SK-N-SH (cell line): ENCODE data around the gene C1QTNF9. TPM values are rescaled to one million over a fixed set of nuclear protein-coding genes. Genes with fewer than 3 reads are reported as not detected.

ENCODE experiments used
- CTCF ChIA-PET: fragments of 300-600, 350-600 bp; formaldehyde crosslinking; extraction: SDS; loops from one replicate; lab custom pipeline; 2021; lab: Yijun Ruan, JAX
- POLR2A ChIA-PET: fragments of 350-600 bp; sonication (Branson Sonifier 250); formaldehyde crosslinking; extraction: SDS; loops from one replicate; lab custom pipeline; 2020; ENCODE audit warnings: antibody characterized with exemption, inconsistent platforms; lab: Yijun Ruan, JAX
- DNase-seq: peaks from one replicate; pipeline ENCODE4 v3.0.0; 2012
- H2AFZ ChIP-seq: fragments of 200-600 bp; sonication (generic); 2 replicates; pipeline ENCODE4 v1.8.1; 2016; ENCODE audit warnings: antibody characterized with exemption, mild to moderate bottlenecking, low read depth
- H3F3A ChIP-seq: fragments of 200-600 bp; sonication (generic); replicated peaks from 2 replicates; pipeline ENCODE3; 2016; ENCODE audit warnings: antibody characterized with exemption, mild to moderate bottlenecking; ENCODE audit not compliant: insufficient read depth
- H3K27ac ChIP-seq, 2 experiments: fragments of 200-500 bp in 1 of 2; fragments of 200-600 bp in 1 of 2; sonication (Bioruptor generic) in 1 of 2; sonication (generic), shearing (Covaris generic) in 1 of 2; 2 replicates each; pipeline versions ENCODE4 v1.5.1 to v1.6.1; 2014 to 2016; ENCODE audit warnings: low read depth in 2 of 2, inconsistent platforms in 1 of 2, low read length in 1 of 2, mild to moderate bottlenecking in 1 of 2, mixed read lengths in 1 of 2
- H3K27me3 ChIP-seq: fragments of 200-600 bp; sonication (generic), shearing (Covaris generic); 2 replicates; pipeline ENCODE4 v1.6.1; 2016; ENCODE audit warnings: mixed run types; ENCODE audit not compliant: insufficient read depth
- H3K36me3 ChIP-seq, 2 experiments: fragments of 200-500 bp in 1 of 2; fragments of 200-600 bp in 1 of 2; sonication (Bioruptor generic) in 1 of 2; sonication (generic) in 1 of 2; replicated peaks in 1 of 2; 2 replicates each; pipeline versions ENCODE3 to v1.5.1; 2014 to 2016; ENCODE audit warnings: low read length in 1 of 2, mild to moderate bottlenecking in 1 of 2; ENCODE audit not compliant: insufficient read depth in 2 of 2, control insufficient read depth in 1 of 2
- H3K4me1 ChIP-seq, 2 experiments: fragments of 200-500 bp in 1 of 2; fragments of 200-600 bp in 1 of 2; sonication (Bioruptor generic) in 1 of 2; sonication (generic), shearing (Covaris generic) in 1 of 2; 2 replicates each; pipeline versions ENCODE4 v1.5.1 to v1.6.1; 2014 to 2016; ENCODE audit warnings: low read depth in 1 of 2, low read length in 1 of 2, mixed run types in 1 of 2; ENCODE audit not compliant: insufficient read depth in 2 of 2, control insufficient read depth in 1 of 2
- H3K4me2 ChIP-seq: fragments of 200-600 bp; sonication (generic), shearing (Covaris generic); 2 replicates; pipeline ENCODE4 v1.6.1; 2017; ENCODE audit warnings: mixed run types
- H3K4me3 ChIP-seq, 2 experiments: fragments of 200-500 bp in 1 of 2; fragments of 200-600 bp in 1 of 2; sonication (Bioruptor generic) in 1 of 2; sonication (generic), shearing (Covaris generic) in 1 of 2; 2 replicates each; pipeline versions ENCODE4 v1.5.1 to v1.8.1; 2014 to 2016; ENCODE audit warnings: low read depth in 2 of 2, inconsistent platforms in 1 of 2, low read length in 1 of 2, mild to moderate bottlenecking in 1 of 2, mixed read lengths in 1 of 2, moderate library complexity in 1 of 2
- H3K79me2 ChIP-seq: fragments of 200-600 bp; sonication (generic); 2 replicates; pipeline ENCODE4 v1.8.1; 2017; ENCODE audit warnings: mild to moderate bottlenecking; ENCODE audit not compliant: insufficient read depth
- H3K9ac ChIP-seq: fragments of 200-600 bp; sonication (generic); 2 replicates; pipeline ENCODE4 v1.6.1; 2017; ENCODE audit warnings: mixed run types
- H3K9me2 ChIP-seq: fragments of 200-600 bp; sonication (generic); 2 replicates; pipeline ENCODE4 v1.6.1; 2017; ENCODE audit warnings: mixed run types
- H3K9me3 ChIP-seq: fragments of 200-600 bp; sonication (generic); 2 replicates; pipeline ENCODE4 v1.6.1; 2017; ENCODE audit warnings: mixed run types, mild to moderate bottlenecking, moderate library complexity
- H4K20me1 ChIP-seq: fragments of 200-600 bp; sonication (generic); 2 replicates; pipeline ENCODE4 v1.6.1; 2017; ENCODE audit warnings: mild to moderate bottlenecking, mixed run types; ENCODE audit not compliant: insufficient read depth
- ELF1 ChIP-seq: IDR thresholded peaks from 2 replicates; pipeline ENCODE4 v1.4.0; 2012
- EZH2phosphoT487 ChIP-seq: fragments of 200-600 bp; sonication (generic); IDR thresholded peaks from 2 replicates; pipeline ENCODE4 v1.6.1; 2017; ENCODE audit warnings: low read depth, mixed run types, mild to moderate bottlenecking, antibody characterized with exemption, moderate library complexity, borderline replicate concordance
- FOSL2 ChIP-seq: IDR thresholded peaks from 2 replicates; pipeline ENCODE4 v1.4.0; 2012; ENCODE audit warnings: low read depth, mild to moderate bottlenecking, moderate library complexity, borderline replicate concordance
- GABPA ChIP-seq: IDR thresholded peaks from 2 replicates; pipeline ENCODE4 v1.4.0; 2012; ENCODE audit warnings: low read depth, mild to moderate bottlenecking
- GATA2 ChIP-seq: sonication (generic); formaldehyde crosslinking; IDR thresholded peaks from 2 replicates; pipeline ENCODE4 v1.5.0; 2020; ENCODE audit warnings: mild to moderate bottlenecking, missing genetic modification reagents
- JUND ChIP-seq: IDR thresholded peaks from 2 replicates; pipeline ENCODE4 v1.4.0; 2012
- MXI1 ChIP-seq: IDR thresholded peaks from 2 replicates; pipeline ENCODE4 v1.6.1; 2012; ENCODE audit warnings: mild to moderate bottlenecking, low read depth, low read length, improper control_type of control experiment
- NFIC ChIP-seq: IDR thresholded peaks from 2 replicates; pipeline ENCODE4 v1.4.0; 2012; ENCODE audit warnings: borderline replicate concordance
- PBX3 ChIP-seq: IDR thresholded peaks from 2 replicates; pipeline ENCODE4; 2012
- RAD21 ChIP-seq: IDR thresholded peaks from 2 replicates; pipeline ENCODE4 v1.6.1; 2012; ENCODE audit warnings: mild to moderate bottlenecking, low read length
- REST ChIP-seq: IDR thresholded peaks from 2 replicates; pipeline ENCODE4 v1.6.1; 2012; ENCODE audit warnings: mild to moderate bottlenecking, low read depth, low read length, moderate library complexity
- TAF1 ChIP-seq: IDR thresholded peaks from 2 replicates; pipeline ENCODE4 v1.6.1; 2012; ENCODE audit warnings: low read depth, mild to moderate bottlenecking, low read length, moderate library complexity, borderline replicate concordance
- YY1 ChIP-seq: IDR thresholded peaks from 2 replicates; pipeline ENCODE4 v1.4.0; 2012; ENCODE audit warnings: low read depth, mild to moderate bottlenecking
- ZBTB33 ChIP-seq: IDR thresholded peaks from 2 replicates; pipeline ENCODE4 v1.4.0; 2012; ENCODE audit warnings: low read depth, borderline replicate concordance
- WGBS: methylation state at CpG from one replicate; pipeline ENCODE4 v1.1.6; 2017; ENCODE audit warnings: low lambda C conversion rate; 5-methylcytosine and 5-hydroxymethylcytosine counted together
- polyA plus RNA-seq, 3 experiments: library from polyadenylated mRNA; depleted of rRNA; stranded (reverse); fragments of >200 nt; gene quantifications; 2 replicates each; pipeline ENCODE4 v1.2.3, GENCODE V29; 2012
- TF ChIP-seq, protein P1 (sequence below): IDR thresholded peaks from 2 replicates; pipeline ENCODE4 v1.4.0; 2012; ENCODE audit warnings: low read depth

The C1QTNF9 gene
- polyA plus RNA-seq, 1 of the 3 experiments (the other 2 are of a cell fraction) = not detected

GRCh38 chr13:24279327-24280110, 29.9 kb upstream of the C1QTNF9 start:
- no peak for DNase-seq
- H3F3A ChIP-seq = no peaks in the 10 kb centered on the region
- no peak overlapping the region for H3K4me2 ChIP-seq
- H3K36me3 ChIP-seq = no peaks in the 10 kb centered on the region
- CTCF ChIA-PET = no interaction called here
- H3K9me2 ChIP-seq = no peaks in the 10 kb centered on the region
- H3K27me3 ChIP-seq = no peaks in the 10 kb centered on the region
- no peaks in the 10 kb centered on the region for H3K79me2 ChIP-seq
- no peak overlapping the region for H3K9ac ChIP-seq
- peaks cover 0 to 14% of the 10 kb centered on the region in 2 experiments; a peak in 2 of 4 replicates for H3K4me1 ChIP-seq
- TF ChIP-seq MXI1 (no peak), PBX3 (no peak), EZH2phosphoT487 (no peak), ZBTB33 (no peak), YY1 (no peak), TAF1 (no peak)
- TF ChIP-seq, protein P1, sequence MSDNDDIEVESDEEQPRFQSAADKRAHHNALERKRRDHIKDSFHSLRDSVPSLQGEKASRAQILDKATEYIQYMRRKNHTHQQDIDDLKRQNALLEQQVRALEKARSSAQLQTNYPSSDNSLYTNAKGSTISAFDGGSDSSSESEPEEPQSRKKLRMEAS = no peak
- H3K27ac ChIP-seq = no peak overlapping the region
- no peaks in the 10 kb centered on the region for H3K9me3 ChIP-seq
- H4K20me1 ChIP-seq = no peaks in the 10 kb centered on the region
- H2AFZ ChIP-seq = no peak overlapping the region
- no peak overlapping the region for H3K4me3 ChIP-seq
- WGBS = 97% methylated on average over 8 of the region's 8 CpGs
- POLR2A ChIA-PET = no interaction called here

GRCh38 chr13:24280720-24281119, 28.7 kb upstream of the C1QTNF9 start:
- H3F3A ChIP-seq = no peaks in the 10 kb centered on the region
- ChIA-PET POLR2A (no interaction called here), CTCF (no interaction called here)
- peaks cover 0 to 12% of the 10 kb centered on the region in 2 experiments; a peak in 2 of 4 replicates for H3K4me1 ChIP-seq
- no peaks in the 10 kb centered on the region for H3K9me3 ChIP-seq
- no peak overlapping the region for H3K4me3 ChIP-seq
- H3K79me2 ChIP-seq = no peaks in the 10 kb centered on the region
- no peaks in the 10 kb centered on the region for H3K27me3 ChIP-seq
- 85% methylated on average over 7 of the region's 7 CpGs for WGBS
- H4K20me1 ChIP-seq = no peaks in the 10 kb centered on the region
- TF ChIP-seq RAD21 (no peak), FOSL2 (no peak), GABPA (no peak), NFIC (no peak), MXI1 (no peak), YY1 (no peak), REST (no peak), ELF1 (no peak), JUND (no peak), GATA2 (CRISPR knock-in tag) (no peak), PBX3 (no peak)
- H3K9me2 ChIP-seq = no peaks in the 10 kb centered on the region
- no peak overlapping the region for H3K4me2 ChIP-seq
- no peak overlapping the region for H3K27ac ChIP-seq
- H3K9ac ChIP-seq = no peak overlapping the region
- no peaks in the 10 kb centered on the region for H3K36me3 ChIP-seq
- no peak overlapping the region for H2AFZ ChIP-seq
- no peak for DNase-seq
